Dedifferentiated amniotic fluid mesenchymal stem cell (primary cell): ENCODE data around the gene PPP1R1A.

Experiments
- DNase-seq: peaks from one replicate; pipeline ENCODE4 v3.0.0-alpha.2; 2016; ENCODE audit errors: extremely low spot score

Gene PPP1R1A

DNA sequence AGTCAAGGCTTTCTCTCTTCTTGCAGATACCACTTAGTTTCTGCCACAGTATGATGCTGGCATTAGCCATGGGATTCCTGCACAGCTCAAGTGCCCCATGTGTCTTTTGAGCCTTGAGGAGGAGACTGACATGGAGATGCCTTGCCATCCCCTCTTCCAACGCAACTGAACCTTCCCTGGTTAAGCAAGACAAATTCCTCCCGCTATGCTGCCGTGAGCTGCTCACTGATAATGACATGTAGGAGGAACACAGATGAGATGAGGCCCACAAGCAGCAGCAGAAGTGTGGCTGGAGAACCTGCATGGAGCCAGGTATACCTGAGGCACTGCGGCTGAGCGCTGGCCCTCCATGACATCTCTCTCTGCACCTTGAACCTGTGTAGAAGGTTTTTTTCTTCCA is 15.4 kb upstream of the PPP1R1A start:
- DNase-seq = no peak

GRCh38 chr12:54603173-54603814 is 14.8 kb upstream of the PPP1R1A start:
- DNase-seq = peak; percentile 71

DNA sequence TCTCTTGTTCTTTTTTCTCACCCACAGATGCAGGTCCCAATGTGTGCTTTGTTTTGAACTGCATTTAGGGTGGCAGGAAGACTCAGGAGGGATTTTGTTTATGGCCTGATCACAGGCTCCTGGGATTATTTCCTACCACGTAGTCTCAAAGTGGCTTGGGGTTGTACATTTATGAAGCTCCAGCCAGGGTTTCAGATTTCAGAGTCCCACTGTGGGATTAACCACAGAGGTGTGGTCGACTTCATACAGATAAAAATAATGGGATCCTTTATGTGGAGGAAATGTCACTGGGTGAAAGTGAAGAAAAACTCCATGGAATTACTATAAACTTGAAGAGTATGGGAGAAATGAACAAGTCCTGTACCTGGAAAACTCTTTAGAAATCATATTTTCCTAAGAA is 14.2 kb upstream of the PPP1R1A start:
- DNase-seq = no peak

DNA sequence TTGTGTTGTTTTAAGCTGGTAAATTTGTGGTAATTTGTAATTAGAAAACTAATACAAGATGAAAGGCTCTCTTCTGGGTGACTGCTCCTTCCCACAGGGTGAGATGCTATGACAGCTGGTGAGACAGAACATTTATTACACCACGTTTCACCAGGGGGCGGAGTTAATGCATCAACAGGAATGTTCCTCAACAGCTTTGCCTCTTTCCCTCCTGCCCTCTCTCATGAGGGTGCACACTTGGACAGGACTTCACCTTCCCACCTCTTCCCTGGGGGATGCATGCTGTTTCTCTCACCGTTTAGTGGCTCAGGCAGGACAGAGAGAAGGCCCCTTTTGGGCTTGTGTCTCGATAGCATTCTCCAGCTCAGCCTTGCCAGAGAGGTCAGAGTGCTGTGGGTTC is 13.4 kb upstream of the PPP1R1A start:
- DNase-seq = no peak

DNA sequence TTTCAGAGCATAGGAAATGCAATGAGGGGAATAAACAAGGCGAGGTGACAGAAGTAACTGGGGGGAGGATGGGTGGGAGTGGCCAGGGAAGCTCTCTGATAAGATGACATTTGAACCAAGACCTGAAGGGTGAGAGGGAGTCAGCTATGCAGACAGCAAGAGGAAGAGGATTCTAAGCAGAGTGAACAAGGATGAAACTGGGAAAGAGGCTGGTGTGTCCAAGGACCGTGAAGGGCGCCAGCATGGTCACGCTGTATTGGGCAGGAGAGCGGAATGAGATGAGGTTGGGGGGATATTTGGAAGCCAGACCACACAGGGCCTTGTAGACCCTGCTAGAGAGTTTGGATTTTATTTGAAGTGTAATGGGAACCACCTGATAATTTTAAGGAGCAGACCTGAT is 10.5 kb upstream of the PPP1R1A start:
- no peak for DNase-seq

GRCh38 chr12:54596526-54596946 is 8.1 kb upstream of the PPP1R1A start:
- peak; percentile 62 for DNase-seq

GRCh38 chr12:54595471-54595870 is 7.0 kb upstream of the PPP1R1A start:
- no peak for DNase-seq

DNA sequence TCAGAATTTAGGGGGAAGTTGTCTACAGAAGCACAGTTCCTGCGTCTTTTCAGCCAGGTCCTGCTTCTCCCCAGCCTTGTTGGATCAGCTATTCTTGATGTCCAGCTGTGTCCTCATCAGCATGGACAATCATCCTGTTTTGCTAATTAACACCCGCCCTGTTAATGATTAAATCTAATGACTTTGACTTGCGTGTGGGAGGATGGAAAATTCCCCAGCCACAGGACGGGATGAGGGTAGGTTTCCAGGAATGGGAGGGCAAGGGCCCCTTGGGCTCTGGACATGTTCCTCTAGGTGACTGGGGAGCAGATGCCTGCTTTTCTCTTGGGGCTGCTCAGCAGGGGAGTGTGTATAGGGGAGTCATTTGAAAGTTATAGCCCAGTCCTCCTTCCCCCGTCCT is 5.3 kb upstream of the PPP1R1A start:
- DNase-seq = no peak

DNA sequence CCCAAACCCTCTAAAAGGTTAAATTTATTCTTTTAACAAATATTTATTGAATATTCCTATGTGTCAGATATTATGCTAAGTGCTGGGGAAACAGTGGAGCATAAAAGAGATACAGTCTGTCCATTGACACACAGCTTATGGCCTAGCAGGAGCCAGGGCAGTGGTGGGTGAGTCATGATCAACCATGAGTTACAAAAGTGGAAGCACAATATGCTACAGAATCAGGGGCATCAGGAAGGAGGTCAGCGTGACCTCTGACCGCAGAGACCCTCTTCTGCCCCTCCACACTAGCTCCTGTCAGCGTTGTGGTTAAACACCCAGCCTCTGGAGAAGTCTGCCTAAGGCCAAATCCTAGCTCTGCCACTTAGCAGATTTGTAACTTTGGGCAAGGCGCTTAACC is 4.7 kb upstream of the PPP1R1A start:
- DNase-seq = no peak

DNA sequence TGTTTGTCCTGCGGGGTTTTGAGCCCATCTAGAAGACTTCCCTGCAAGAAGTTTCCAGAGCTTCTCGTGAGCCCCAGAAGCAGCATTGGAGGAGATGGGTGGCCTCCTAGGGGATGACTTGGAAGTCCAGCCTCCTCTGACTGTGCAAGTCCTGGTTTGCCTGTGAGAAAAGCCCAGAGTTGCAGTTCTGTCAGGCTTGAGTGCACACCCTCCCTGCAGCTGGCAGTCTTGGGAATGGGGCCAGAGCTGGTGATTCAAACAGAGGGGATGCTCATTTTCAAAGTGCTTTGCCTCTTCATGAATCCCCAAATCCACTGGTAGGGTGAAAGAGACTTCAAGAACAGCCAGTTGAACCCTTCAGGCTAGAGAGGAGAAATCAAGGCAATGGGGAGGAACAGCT is 3.9 kb upstream of the PPP1R1A start:
- DNase-seq = peak; percentile 71

DNA sequence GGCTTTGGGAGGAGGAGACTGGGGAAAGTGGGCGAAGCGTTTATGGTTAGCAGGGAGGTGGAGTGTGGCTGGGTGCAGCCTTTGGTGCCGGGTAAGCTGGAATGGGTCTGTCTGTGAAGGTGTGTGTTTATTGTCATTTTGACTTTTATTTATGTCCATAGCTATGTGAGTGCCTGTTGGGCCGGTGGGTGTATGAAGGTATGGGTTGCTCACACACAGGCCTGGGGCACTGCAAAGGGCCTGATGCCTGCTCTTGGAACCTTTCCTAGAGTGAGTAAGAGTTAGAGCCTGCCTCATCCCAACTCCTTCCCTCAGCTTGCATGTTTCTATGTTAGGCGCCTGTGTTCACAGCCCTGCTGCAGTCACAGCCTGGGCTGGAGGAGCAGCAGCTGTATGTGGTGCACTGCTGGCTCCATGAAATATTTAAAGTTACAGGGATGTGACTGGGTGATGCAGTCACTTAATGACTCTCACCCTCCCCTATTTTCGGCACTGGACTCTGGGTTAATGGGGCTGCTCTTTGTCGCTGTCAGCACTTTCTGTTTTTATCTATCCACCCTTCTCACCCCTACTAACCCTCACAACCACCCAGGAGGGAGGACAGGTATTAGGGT is 2.6 kb upstream of the PPP1R1A start:
- DNase-seq = peak; percentile 29

DNA sequence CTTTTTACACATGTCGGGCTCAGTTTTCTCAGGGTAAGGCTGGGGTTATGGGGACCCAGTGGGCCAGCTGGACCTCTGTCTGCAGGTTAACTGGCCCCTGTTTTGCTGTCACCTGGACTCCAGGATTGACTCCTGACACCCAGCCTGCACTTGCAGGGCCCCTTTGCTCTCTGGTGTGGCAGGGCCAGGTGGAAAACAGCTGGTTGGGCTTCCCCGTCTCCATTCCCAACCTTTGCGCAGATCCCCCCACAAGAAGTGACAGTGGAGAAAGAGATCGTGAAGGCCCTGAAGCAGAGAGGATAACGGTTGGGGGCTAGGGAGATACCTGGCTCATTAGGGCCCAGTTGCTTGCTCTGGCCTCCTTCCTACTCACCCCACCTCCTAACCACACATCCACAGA is 1.5 kb upstream of the PPP1R1A start:
- DNase-seq = no peak

GRCh38 chr12:54588890-54589267 is 420 bp upstream of the PPP1R1A start:
- DNase-seq = no peak

GRCh38 chr12:54587315-54587873 is 1.1 kb downstream of the PPP1R1A start:
- DNase-seq = no peak

- no peak for DNase-seq
Measured at GRCh38 chr12:54586620-54587019, 1.8 kb downstream of the PPP1R1A start.

GRCh38 chr12:54585243-54585642 is 3.2 kb downstream of the PPP1R1A start:
- no peak for DNase-seq

DNA sequence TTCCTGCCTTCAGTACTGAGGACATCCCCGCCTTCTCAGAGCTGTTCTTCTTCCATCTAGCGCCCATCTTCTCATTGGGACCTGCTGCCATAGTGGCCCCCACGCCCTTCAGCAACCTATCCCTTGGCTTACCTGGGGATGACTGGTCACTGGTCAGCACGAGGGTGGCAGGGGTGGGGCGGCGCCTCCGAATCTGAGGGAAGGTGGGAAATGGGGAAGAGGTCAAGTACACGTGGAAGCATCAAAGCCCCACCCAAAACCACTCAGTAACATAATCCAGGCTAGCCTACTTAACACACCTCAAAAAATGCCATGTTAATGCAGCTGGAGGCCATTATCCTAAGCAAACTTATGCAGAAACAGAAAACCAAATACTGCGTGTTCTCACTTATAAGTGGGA is 4.3 kb downstream of the PPP1R1A start:
- DNase-seq = no peak

GRCh38 chr12:54583726-54584125 is 4.7 kb downstream of the PPP1R1A start:
- DNase-seq = no peak

DNA sequence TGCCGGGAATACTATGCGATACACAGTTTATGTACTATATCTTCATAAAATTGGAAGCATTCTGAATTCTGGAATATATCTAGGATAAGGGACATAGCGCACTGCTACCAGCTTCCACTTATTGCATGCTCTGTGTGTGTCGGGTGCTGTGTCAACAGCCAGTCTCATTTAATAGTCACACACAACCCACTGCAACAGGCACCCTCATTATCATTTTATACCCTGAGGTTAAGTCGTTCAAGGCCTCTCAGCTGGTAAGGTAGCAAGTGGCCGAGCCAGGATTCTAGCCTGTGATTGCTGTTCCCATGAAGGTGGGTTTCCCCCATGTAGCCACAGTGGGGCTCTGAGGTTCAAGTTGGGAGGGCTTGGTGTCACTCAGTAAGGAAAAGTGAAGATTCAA is 7.0 kb downstream of the PPP1R1A start:
- DNase-seq = no peak

- DNase-seq = peak; percentile 77
Measured at GRCh38 chr12:54579696-54580333, 8.6 kb downstream of the PPP1R1A start.

- DNase-seq = no peak
Measured at GRCh38 chr12:54579258-54579657, 9.2 kb downstream of the PPP1R1A start.

- no peak for DNase-seq
Measured at GRCh38 chr12:54578778-54579177, 9.7 kb downstream of the PPP1R1A start.

DNA sequence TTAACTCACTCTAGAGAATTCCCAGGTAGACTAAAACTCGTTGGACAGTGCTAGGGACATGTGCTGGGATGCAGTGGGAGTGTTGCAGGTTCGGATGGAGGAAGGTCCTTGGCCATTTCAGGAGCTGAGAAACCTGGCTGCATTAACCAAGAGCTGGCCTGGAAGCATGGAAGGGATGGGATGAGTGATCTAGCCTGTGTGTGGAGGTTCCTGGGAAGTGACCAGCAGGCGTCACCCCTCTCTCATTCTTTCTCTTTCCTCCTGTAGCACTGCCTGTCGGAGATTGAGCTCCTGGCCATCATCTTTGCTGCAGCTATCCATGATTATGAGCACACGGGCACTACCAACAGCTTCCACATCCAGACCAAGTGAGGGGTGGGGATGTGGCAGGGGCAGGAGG is 15.6 kb downstream of the PPP1R1A start:
- DNase-seq = no peak
